ENCODE data around the gene GBP3.
"Not testable (repeated sequence)": the region's sequence is repeated elsewhere in the genome, so short reads cannot be mapped to it uniquely, and the experiment has no call there.

The GBP3 gene

DNA sequence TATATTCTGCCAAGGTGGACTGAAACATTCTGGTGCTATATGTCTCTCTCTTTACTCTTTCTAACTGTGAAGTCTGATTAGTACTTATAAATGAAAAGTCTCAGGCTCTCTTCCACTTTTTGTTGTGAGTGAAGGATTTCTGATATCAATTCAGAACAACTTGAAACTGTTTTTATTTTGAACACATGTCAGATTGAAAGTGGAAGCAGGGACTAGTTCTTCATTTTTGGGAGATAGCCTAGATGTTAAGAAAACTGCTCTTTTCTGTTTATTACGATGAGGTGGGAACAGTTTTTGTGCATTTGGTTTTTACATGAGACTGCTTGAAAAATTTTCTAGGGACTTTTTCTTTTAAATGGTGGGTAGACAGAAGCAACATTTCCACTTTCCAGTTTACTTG lies 14.5 kb upstream of the GBP3 start:
- DNase-seq, result no peak

DNA sequence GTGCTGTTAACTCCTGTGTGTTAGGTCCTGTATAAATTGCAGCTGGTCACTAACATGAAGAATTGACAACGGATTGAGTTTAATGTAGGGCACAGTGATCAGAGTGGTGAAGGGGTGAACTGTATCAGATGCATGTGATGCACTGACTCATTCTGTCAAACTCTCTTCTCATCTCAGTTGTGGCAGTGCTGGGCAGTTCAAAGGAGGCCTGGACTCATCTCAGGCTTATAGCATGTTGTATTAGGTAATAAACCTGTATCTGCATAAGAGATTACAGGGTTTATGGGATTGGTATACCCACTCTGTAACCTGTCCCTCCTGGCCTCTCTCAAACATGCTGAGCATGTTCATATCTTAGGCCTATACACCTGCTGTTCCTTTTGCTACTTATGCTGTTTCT lies 12.4 kb upstream of the GBP3 start:
- no peak for DNase-seq

DNA sequence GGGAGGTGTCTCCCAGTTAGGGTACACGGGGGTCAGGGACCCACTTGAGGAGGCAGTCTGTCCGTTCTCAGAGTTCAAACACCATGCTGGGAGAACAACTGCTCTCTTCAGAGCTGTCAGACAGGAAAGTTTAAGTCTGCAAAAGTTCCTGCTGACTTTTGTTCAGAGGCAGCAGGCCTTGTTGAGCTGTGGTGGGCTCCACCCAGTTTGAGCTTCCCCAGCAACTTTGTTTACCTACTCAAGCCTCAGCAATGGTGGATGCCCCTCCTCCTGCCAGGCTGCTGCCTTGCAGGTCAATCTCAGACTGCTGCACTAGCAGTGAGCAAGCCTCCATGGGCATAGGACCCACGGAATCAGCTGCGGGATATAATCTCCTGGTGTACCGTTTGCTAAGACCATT lies 11.3 kb upstream of the GBP3 start:
- DNase-seq, result not testable (repeated sequence)

DNA sequence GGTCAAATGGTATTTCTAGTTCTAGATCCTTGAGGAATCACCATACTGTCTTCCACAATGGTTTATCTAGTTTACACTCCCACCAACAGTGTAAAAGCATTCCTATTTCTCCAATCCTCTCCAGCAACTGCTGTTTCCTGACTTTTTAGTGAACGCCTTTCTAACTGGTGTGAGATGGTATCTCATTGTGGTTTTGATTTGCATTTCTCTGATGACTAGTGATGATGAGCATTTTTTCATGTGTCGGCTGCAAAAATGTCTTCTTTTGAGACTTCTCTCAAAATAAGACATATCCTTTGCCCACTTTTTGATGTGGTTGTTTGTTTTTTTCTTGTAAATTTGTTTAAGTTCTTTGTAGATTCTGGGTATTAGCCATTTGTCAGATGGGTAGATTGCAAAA lies 6.4 kb upstream of the GBP3 start:
- not testable (repeated sequence) for DNase-seq

DNA sequence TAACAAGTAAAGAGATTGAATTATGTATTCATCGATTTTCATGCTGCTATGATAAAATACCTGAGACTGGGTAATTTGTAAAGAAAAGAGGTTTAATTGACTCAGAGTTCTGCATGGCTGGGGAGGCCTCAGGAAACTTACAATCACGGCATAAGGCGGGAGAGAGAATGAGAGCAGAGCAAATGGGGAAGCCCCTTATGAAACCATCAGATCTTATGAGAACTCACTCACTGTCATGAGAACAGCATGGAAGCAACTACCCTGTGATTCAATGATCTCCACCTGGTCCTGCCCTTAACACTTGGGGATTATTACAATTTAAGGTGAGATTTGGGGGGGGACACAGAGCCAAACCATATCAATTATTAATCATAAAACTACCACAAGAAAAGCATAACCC lies 3.3 kb upstream of the GBP3 start:
- no peak for DNase-seq

DNA sequence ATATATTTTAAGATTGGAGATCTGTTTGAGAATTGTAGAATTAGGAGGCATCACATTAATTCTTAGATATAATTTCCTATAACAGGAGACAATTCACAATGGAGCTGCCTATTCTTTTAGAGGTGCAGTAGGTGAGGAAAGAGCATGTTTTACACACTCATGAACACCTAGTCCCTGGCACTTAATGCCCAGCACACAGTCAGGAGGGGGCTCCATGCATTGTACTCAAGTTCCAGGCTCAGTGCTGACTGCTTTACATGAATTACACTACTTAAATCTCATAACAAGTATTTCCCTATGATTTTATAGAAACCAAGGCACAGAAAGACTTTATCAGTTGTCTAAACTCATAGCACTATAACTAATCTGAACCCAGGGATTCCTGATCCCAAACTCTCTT lies 360 bp upstream of the GBP3 start:
- DNase-seq, result no peak

DNA sequence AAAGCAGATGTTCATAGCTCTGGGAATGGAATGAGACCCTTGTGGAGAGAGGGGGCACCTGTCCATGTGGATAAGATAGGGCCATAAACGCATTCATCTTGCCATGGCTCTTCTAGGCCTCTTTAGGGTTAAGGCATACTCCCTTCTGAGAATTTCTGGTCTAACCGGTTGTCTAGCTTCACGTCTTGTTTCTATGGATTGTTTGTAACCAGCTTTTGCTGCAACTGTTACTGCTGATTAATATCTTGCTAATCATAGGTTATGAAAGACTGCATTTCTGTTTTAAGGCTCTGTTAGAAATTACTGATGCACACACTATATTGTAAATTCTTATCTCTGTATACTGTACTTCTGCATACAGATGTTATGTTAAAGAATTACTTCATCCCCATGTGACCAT lies 4.3 kb downstream of the GBP3 start:
- DNase-seq, result not testable (repeated sequence)

DNA sequence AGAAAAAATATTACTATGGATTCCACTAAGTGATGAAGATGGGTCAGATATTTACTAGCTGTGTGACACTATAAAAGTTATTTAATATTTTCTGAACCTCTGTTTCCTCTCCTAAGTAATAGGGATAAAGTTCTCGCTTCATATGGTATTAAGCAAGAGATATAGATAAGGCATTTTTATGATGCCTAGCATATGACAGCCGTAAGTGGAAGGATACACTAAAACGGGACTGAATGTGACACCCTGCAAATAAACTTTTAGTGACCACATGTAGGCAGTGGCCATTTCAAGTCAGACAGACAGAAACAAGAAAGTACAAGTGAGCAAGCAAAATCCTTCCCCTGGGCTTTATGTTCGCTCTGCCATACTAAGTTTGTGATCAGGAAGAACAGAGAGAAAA lies 14.2 kb downstream of the GBP3 start:
- no peak for DNase-seq

DNA sequence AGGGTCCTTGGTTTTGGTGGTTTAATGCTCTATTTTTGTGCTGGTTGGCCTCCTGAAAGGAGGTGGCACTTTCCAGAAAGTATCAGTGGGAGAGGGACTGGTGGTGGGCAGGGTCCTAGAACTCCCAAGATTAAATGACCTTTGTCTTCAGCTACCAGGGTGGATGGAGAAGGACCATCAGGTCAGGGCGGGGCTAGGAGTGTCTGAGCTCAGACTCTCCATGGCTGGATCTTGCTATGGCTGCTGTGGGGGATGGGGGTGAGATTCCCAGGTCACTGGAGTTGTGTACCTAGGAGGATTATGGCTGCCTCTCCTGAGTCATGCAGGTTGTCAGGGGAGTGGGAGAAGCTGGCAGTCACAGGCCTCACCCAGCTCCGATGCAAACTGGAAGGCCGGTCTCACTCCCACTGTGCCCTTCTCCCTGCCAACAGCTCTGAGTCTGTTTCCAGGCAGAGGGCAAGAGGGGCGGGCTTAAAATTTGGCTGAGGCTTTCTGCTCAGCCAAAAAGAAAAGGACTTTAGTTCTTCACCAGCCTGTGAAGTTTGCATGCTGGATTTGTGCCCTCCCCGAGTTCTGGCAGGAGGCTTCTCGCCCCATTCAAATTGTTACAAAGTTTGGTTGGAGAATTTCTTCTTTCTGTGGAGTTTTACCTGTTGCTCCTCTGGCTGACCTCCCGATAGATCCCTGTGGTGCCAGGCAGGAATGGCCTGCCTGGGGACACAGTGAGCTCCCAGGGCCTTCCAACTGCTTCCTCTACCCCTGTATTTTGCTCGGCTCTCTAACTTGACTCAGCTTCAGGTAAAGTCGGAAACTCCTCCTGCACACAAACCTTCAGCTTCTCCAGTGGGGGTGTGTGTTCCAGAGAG lies 17.1 kb downstream of the GBP3 start:
- no peak for DNase-seq

DNA sequence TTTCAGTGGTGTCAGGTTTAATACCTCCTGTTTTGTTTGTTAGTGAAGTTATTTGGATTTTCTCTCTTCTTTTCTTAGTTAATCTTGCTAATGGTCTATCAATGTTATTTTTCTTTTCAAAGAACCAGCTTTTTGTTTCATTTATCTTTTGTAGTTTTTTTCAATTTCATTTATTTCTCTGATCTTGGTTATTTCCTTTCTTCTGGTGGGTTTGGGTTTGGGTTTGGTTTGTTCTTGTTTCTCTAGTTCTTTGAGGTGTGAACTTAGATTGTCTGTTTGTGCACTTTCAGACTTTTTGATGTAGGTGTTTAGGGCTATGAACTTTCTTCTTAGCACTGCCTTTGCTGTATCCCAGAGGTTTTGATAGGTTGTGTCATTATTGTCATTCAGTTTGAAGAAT lies 20.5 kb downstream of the GBP3 start:
- DNase-seq, result not testable (repeated sequence)

DNA sequence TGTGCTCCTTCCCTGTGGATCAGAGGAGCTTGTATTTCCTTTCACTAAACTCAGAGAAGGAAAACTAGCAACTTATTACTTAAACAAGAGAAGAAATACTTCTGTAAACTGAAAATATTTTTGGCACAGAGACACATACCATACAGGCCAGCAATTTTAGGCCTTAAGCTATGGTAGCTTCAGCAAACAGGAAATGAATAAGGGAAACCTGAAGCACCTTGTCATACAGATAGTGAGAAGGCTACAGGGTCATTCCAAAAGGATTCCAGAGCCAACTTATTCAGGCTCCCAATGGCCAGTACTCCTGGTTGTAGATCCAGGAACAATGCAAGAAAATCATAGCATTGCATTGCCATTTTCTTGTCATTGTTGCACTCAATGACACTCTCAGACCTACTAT lies 21.2 kb downstream of the GBP3 start:
- no peak for DNase-seq

DNA sequence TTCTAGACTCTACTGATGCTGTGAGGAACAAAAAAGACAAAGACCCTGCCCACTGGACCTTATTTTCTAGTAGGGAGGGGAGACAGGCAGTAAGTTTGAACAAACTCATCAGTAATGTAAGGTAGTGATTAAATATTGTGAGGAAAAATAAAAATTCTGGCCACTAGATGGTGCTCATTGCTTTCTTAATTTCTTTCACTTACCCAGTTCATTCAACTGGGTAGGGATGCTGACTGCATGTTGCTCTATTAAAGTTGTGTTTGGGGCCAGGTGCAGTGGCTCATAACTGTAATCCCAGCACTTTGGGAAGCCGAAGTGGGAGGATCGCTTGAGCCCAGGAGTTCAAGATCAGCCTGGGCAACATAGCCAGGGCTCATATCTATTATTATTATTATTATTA lies 23.9 kb downstream of the GBP3 start:
- DNase-seq, result peak; percentile 80

DNA sequence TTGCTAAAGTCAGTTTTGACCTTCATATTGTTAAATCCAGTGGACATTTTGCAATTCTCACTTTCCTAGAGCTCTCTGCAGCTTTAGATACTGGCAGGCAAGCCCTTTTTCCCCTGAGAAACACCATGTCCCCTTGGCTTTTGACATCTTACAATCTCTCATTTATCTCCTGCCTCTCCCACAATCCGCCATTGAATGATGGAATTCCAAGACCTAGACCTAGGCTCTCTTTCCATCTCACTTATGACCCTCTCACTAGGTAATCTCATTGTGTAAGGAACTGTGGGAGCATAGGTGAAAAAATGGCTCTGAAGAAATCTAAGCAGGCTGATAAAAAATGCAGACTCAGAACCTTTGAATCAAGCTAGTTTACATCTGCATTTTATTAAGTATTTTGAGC lies 32.2 kb downstream of the GBP3 start:
- no peak for DNase-seq

DNA sequence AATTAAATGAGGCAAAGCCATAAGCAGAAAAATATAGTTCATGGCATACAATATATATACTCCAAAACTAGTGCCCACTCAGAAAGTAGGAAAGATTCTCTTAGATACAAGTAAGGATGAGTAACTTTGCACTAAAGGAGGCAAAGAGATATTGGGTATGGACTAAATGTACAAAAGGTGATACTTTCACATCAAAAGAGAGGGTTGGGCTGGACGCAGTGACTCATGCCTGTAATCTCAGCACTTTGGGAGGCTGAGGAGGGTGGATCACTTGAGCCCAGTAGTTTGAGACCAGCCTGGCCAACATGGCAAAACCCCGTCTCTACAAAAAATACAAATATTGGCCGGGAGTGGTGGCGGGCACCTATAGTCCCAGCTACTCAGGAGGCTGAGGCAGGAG lies 37.0 kb downstream of the GBP3 start:
- DNase-seq, result peak; percentile 41

DNA sequence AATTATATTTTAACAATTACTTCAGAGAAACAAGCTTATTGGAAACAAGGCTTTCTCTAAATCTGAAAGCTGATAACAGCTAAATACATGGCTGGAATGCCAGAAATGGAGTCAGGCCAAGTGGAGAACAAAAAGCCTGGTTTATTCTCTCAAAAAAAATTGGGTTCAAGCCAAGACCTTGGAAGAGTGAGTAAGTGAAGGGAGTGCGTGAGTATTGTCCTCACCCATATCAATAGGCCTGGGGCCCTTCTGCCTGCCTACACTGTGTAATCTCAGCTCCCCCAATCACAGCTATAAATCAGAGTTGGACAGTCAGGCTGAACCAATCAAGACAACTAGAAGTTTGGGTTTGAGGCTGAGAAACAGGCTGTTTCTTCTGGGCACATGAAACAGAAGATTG lies 37.6 kb downstream of the GBP3 start:
- DNase-seq, result no peak

DNA sequence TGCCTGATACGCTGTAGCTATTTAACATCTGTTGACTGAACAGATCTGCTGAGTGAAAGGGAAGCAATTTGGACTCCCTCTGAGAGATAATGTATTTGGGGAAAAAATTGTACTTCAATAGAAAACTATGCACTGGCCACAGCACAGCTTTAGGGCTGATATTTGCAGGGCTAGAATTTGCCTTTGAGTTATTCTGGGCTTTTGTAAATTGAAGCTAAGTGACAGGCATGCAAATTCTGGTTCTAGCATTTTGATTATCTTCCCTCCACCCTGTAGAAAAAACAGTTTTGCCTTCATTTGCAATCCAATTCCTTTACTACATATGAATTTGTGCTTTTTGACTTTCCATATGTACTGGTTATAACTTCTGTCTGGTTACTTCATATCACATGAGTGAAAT lies 38.1 kb downstream of the GBP3 start:
- no peak for DNase-seq

DNA sequence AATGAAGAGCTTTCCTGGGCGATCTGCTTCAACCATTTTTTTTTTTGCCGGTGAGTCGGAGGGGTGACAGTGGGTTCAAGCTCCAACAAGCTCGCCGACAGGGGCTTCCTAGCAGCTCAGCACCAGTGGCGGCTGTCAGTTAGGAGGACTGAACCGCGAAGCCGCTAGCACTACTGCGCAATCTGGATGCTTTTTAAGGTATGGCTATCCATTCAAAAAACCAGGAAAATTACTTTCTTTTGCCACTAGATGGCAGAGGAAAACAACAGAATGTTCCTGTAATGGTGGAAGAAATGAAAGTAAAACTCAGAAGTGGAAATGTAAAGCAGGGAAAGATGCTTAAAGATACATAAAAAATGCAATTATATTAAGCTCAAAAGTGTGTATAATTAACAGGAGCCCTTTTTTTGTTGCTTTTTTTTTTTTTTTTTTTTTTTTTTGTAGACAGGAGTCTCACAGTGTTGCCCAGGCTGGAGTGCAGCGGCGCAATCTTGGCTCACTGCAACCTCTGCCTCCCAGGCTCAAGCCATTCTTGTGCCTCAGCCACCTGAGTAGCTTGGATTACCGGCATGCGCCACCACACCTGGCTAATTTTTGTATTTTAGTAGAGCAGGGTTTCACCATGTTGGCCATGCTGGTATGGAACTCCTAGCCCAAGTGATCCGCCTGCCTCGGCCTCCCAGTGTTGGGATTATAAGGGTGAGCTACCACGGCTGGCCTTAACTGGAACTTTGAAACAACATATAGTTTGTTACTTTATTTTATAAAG lies 38.7 kb downstream of the GBP3 start:
- DNase-seq, result peak; percentile 61

DNA sequence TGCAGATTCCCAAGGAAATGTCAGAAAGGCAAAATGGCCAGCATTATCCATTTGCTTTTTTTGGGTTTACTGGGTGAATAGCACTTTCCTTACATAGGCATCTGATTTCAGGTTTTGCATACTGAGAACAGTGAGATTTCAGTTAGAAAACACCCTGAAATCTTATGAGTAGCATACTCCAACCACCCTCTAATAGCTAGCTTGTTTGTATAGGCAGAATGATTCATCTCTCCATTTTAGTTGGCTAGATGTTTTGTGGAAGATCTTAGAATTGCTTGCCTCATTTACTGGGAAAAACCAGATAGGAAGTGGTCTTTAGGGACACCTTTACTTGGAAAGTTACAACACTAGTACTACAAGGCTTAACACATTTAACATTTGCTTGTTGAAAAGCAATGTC lies 40.6 kb downstream of the GBP3 start:
- DNase-seq, result peak; percentile 70

DNA sequence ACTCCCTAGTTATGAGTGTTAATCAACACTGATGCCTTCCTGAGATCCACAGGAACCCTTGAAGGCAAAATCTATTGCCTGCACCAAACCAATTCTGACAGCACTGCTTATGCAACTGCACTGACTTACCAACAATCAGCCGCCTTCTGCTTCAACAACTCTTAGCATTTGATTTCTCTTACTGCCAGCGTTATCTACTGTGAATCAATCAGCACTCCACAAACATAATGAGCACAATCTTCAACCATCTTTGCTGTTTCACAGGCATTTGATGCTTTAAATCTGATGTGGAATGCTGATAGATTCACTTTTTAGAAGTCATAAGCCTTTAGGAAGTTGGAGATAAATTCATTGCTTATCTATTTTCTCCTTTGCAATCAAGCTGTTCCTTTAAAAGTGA lies 41.2 kb downstream of the GBP3 start:
- not testable (repeated sequence) for DNase-seq

DNA sequence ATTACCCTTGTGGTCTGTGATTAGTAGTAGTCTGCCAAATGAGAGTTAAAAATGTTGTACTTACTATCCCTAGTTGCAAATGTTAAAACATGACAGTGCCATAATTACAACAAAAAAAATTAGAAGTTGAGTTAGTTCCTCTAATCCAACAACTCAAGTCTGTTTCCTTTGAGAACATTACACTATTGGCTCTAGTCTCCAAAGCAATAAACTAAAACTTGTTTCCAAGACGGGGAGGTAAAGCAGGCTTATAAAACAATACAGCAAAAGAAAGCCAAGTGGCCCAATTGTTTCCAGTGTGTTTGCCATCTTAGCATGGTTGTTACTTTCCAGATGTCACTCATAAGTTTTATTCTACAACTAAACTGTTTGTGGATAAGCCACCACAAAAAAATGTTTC lies 41.8 kb downstream of the GBP3 start:
- DNase-seq, result no peak

DNA sequence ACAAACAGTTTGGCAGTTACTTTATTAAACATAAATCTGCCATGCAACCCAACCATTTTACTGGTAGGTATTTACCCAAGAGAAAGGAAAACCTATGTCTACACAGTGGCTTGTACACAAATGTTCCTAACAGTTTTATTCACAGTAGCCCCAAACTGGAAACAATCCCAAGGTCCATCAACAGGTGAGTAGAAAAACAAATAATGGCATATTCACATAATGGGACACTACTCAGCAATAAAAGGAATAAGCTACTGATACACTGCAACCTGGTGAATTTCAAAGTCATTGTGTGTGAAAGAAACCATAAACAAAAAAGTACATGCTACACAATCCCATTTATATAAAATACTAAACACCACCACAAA lies 42.9 kb downstream of the GBP3 start:
- no peak for DNase-seq

DNA sequence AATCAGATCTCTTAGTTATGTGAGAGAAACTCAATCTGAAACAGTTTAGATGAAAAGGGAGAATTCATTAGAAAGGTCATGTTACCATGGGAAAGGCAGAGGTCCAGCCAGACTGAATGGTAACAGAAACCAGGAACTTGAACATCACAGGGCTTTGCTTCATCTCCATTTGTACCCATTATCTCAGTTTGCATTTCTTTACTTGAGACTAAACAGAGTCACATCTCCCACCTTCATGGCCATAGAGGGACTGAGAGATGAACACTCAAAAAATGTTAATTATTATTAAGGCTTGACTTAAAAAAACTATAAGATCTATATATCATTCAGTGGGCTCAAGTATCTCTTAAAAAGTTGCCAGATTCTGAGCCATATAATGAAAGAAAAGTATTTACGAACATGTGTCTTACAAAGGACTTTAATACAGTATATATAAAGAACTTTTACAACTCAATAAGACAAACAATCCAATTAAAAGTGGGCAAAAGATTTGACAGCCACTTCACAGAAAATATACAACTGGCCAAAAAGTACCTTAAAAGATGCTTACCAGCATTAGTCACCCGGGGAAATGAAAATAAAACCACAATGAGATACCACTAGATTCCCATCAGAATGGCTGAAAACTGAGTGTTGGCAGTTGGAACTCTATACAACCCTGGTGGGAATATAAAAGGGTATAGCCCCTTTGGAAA lies 43.5 kb downstream of the GBP3 start:
- peak; percentile 47 for DNase-seq

DNA sequence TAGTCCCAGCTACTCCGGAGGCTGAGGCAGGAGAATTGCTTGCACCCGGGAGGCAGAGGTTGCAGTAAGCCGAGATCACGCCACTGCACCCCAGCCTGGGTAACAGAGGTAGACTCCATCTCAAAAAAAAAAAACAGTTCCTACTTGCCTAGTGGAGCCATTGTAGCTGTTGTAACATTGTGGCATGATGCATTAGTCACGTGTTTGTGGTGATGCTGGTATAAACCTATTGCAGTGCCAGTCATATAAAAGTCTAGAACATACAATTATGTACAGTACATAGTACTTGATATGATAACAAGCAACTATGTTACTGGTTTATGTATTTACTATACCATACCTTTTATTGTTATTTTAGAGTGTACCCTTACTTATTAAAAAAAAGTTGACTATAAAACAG lies 46.4 kb downstream of the GBP3 start:
- DNase-seq, result no peak

DNA sequence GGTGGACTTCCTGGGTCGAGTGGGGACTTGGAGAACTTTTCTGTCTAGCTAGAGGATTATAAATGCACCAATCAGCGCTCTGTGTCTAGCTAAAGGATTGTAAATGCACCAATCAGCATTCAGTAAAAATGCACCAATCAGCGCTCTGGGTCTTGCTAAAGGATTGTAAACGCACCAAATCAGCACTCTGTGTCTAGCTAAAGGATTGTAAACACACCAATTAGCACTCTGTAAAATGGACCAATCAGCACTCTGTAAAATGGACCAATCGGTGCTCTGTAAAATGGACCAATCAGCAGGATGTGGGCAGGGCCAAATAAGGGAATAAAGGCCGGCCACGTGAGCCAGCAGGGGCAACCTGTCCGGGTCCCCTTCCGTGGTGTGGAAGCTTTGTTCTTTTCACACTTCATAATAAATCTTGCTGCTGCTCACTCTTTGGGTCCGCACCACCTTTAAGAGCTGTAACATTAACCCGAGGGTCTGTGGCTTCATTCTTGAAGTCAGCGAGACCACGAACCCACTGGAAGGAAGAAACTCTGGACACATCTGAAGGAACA lies 48.0 kb downstream of the GBP3 start:
- DNase-seq, result not testable (repeated sequence)

All from activated CD4-positive, alpha-beta T cell treated with anti-CD3 and anti-CD28 coated beads, Interleukin-10, Interleukin-2, amounts not matched to agents 100 ng/mL and 50 ng/mL, durations not matched to agents 16 hours and 8 hours (primary cell).